IMR-90 (cell line): ENCODE data around the gene SNTG2. TPM values are rescaled to one million over a fixed set of nuclear protein-coding genes. Genes with fewer than 3 reads are reported as not detected.

Experiments
- ATAC-seq: fragments of 200-7000 bp; cut with Tn5 transposase; 2 replicates; pipeline ENCODE4 v1.9.1; 2020; ENCODE audit warnings: low read depth, mild to moderate bottlenecking, moderate library complexity
- BruUV-seq: library from RNA; stranded (reverse); fragments of 400-500 nt; replicated peaks from 2 replicates; lab custom pipeline; 2021; lab: Mats Ljungman, UMichigan
- CTCF ChIA-PET: fragments of 300-600 bp; formaldehyde crosslinking; extraction: SDS; loops from one replicate; lab custom pipeline; 2021; ENCODE audit warnings: antibody characterized with exemption; lab: Yijun Ruan, JAX
- POLR2A ChIA-PET: fragments of 300-600 bp; sonication (Branson Sonifier 250); formaldehyde crosslinking; loops from one replicate; lab custom pipeline; 2022; ENCODE audit warnings: antibody characterized with exemption; ENCODE audit not compliant: unreplicated experiment; lab: Charles Lee
- DNase-seq: peaks from one replicate; pipeline ENCODE4 v3.0.0; 2013
- H2AFZ ChIP-seq: replicated peaks from 2 replicates; pipeline ENCODE3; 2013; ENCODE audit warnings: low read length, mild to moderate bottlenecking; ENCODE audit not compliant: poor library complexity
- H2AK5ac ChIP-seq: 2 replicates; pipeline ENCODE4 v1.6.1; 2013; ENCODE audit warnings: low read depth, low read length, inconsistent platforms
- H2AK9ac ChIP-seq: replicated peaks from 2 replicates; pipeline ENCODE3; 2013; ENCODE audit warnings: mild to moderate bottlenecking, low read depth, low read length, moderate library complexity; ENCODE audit not compliant: poor library complexity
- H2BK120ac ChIP-seq: 2 replicates; pipeline ENCODE4 v1.6.1; 2013; ENCODE audit warnings: low read depth, low read length, inconsistent platforms
- H2BK15ac ChIP-seq: 3 replicates; pipeline ENCODE4 v1.6.1; 2013; ENCODE audit warnings: low read depth, low read length, inconsistent platforms
- H2BK20ac ChIP-seq: 2 replicates; pipeline ENCODE4 v1.6.1; 2013; ENCODE audit warnings: low read depth, mild to moderate bottlenecking, inconsistent platforms, low read length, moderate library complexity
- H2BK5ac ChIP-seq: 2 replicates; pipeline ENCODE4 v1.6.1; 2013; ENCODE audit warnings: mild to moderate bottlenecking, low read depth, low read length, inconsistent platforms; ENCODE audit not compliant: poor library complexity, severe bottlenecking
- H3K14ac ChIP-seq: replicated peaks from 2 replicates; pipeline ENCODE4 v1.6.1; 2013; ENCODE audit warnings: low read depth, low read length, inconsistent platforms
- H3K18ac ChIP-seq: 2 replicates; pipeline ENCODE4 v1.6.1; 2013; ENCODE audit warnings: low read depth, low read length, control low read depth
- H3K23ac ChIP-seq: 2 replicates; pipeline ENCODE4 v1.6.1; 2013; ENCODE audit warnings: low read depth, low read length, inconsistent platforms
- H3K27ac ChIP-seq: 2 replicates; pipeline ENCODE4 v1.5.1; 2013; ENCODE audit warnings: mild to moderate bottlenecking, control low read depth, low read length; ENCODE audit not compliant: insufficient read depth
- H3K27me3 ChIP-seq: 2 replicates; pipeline ENCODE4 v1.6.1; 2013; ENCODE audit warnings: low read length; ENCODE audit not compliant: control insufficient read depth, insufficient read depth
- H3K36me3 ChIP-seq: 2 replicates; pipeline ENCODE4 v1.6.1; 2013; ENCODE audit warnings: low read length, mixed read lengths; ENCODE audit not compliant: control insufficient read depth, insufficient read depth
- H3K4ac ChIP-seq: 2 replicates; pipeline ENCODE4 v1.6.1; 2013; ENCODE audit warnings: low read depth, low read length, inconsistent platforms
- H3K4me1 ChIP-seq: 2 replicates; pipeline ENCODE4 v1.6.1; 2013; ENCODE audit warnings: low read length, mixed read lengths; ENCODE audit not compliant: control insufficient read depth, insufficient read depth
- H3K4me2 ChIP-seq: 2 replicates; pipeline ENCODE4 v1.6.1; 2013; ENCODE audit warnings: low read depth, mild to moderate bottlenecking, control low read depth, low read length, moderate library complexity
- H3K4me3 ChIP-seq: 2 replicates; pipeline ENCODE4 v1.5.1; 2013; ENCODE audit warnings: low read depth, mild to moderate bottlenecking, control low read depth, low read length, moderate library complexity; ENCODE audit not compliant: insufficient read depth
- H3K56ac ChIP-seq: 2 replicates; pipeline ENCODE4 v1.6.1; 2013; ENCODE audit warnings: low read length, inconsistent platforms; ENCODE audit not compliant: insufficient read depth; ENCODE audit errors: extremely low read depth
- H3K79me1 ChIP-seq, 2 experiments: 2 replicates each; pipeline ENCODE4 v1.6.1; 2013; ENCODE audit warnings: low read length in 2 of 2, inconsistent platforms in 1 of 2, low read depth in 1 of 2
- H3K9ac ChIP-seq: 2 replicates; pipeline ENCODE4 v1.6.1; 2013; ENCODE audit warnings: low read depth, low read length, control low read depth
- H3K9me1 ChIP-seq: 2 replicates; pipeline ENCODE4 v1.6.1; 2013; ENCODE audit warnings: low read length, inconsistent platforms; ENCODE audit not compliant: insufficient read depth
- H3K9me3 ChIP-seq: 2 replicates; pipeline ENCODE4 v1.6.1; 2013; ENCODE audit warnings: low read length; ENCODE audit not compliant: control insufficient read depth, insufficient read depth
- H4K20me1 ChIP-seq: 2 replicates; pipeline ENCODE4 v1.6.1; 2013; ENCODE audit warnings: low read length, inconsistent platforms; ENCODE audit not compliant: insufficient read depth
- H4K5ac ChIP-seq: 2 replicates; pipeline ENCODE4 v1.6.1; 2013; ENCODE audit warnings: mild to moderate bottlenecking, low read depth, low read length, control low read depth
- H4K8ac ChIP-seq, 2 experiments: 2 replicates each; pipeline ENCODE4 v1.6.1; 2013; ENCODE audit warnings: low read depth in 2 of 2, low read length in 2 of 2, control low read depth in 1 of 2, inconsistent platforms in 1 of 2
- H4K91ac ChIP-seq: 2 replicates; pipeline ENCODE4 v1.6.1; 2013; ENCODE audit warnings: low read depth, low read length, inconsistent platforms; ENCODE audit not compliant: insufficient read depth
- BHLHE40 ChIP-seq: fragments of 150-350 bp; IDR thresholded peaks from 2 replicates; pipeline ENCODE4 v1.6.1; 2016; ENCODE audit warnings: mild to moderate bottlenecking, low read depth, low read length
- CEBPB ChIP-seq: IDR thresholded peaks from 2 replicates; pipeline ENCODE4 v1.6.1; 2012; ENCODE audit warnings: low read depth, low read length, improper control_type of control experiment
- FOS ChIP-seq: fragments of 150-350 bp; IDR thresholded peaks from 2 replicates; pipeline ENCODE4 v1.6.1; 2016; ENCODE audit warnings: low read depth, low read length
- MAFK ChIP-seq: IDR thresholded peaks from 2 replicates; pipeline ENCODE4 v1.6.1; 2012; ENCODE audit warnings: low read depth, low read length, improper control_type of control experiment
- MAZ ChIP-seq: IDR thresholded peaks from 2 replicates; pipeline ENCODE4 v1.6.1; 2012; ENCODE audit warnings: low read depth, mild to moderate bottlenecking, low read length, improper control_type of control experiment, moderate library complexity, borderline replicate concordance
- MXI1 ChIP-seq: IDR thresholded peaks from 2 replicates; pipeline ENCODE4 v1.6.1; 2012; ENCODE audit warnings: low read depth, mild to moderate bottlenecking, low read length, moderate library complexity, borderline replicate concordance
- NFE2L2 ChIP-seq: fragments of 150-350 bp; IDR thresholded peaks from 2 replicates; pipeline ENCODE4 v1.6.1; 2016; ENCODE audit warnings: low read depth, mild to moderate bottlenecking, low read length
- POLR2A ChIP-seq: IDR thresholded peaks from 2 replicates; pipeline ENCODE4 v1.6.1; 2012; ENCODE audit warnings: mild to moderate bottlenecking, low read depth, low read length
- RAD21 ChIP-seq: IDR thresholded peaks from 2 replicates; pipeline ENCODE4 v1.6.1; 2012; ENCODE audit warnings: low read length, improper control_type of control experiment
- RCOR1 ChIP-seq: IDR thresholded peaks from 2 replicates; pipeline ENCODE4 v1.6.1; 2012; ENCODE audit warnings: mild to moderate bottlenecking, low read length, improper control_type of control experiment; ENCODE audit not compliant: insufficient replicate concordance
- RFX5 ChIP-seq: IDR thresholded peaks from 2 replicates; pipeline ENCODE4 v1.8.0; 2012; ENCODE audit warnings: low read depth, mild to moderate bottlenecking, low read length, moderate library complexity
- SMC3 ChIP-seq: fragments of 150-350 bp; IDR thresholded peaks from 2 replicates; pipeline ENCODE4 v1.6.1; 2016; ENCODE audit warnings: low read depth, mild to moderate bottlenecking, antibody characterized with exemption, low read length, moderate library complexity
- WGBS, 2 experiments: methylation state at CpG; one replicate each; pipeline versions ENCODE4 v1.1.5 to v1.1.7; 2013; ENCODE audit warnings: missing lambda C conversion rate in 2 of 2; ENCODE audit not compliant: insufficient read length in 1 of 2; ENCODE audit errors: extremely low coverage in 2 of 2; 5-methylcytosine and 5-hydroxymethylcytosine counted together
- dilution Hi-C: fragments of 300-500 bp; cut with HindIII; formaldehyde crosslinking; loops from one replicate; pipeline ENCODE4 v1.14.3; 2018; ENCODE audit warnings: low sequenced_read_pairs; ENCODE audit not compliant: unreplicated experiment
- in situ Hi-C: fragments of 300-500 bp; cut with MboI; formaldehyde crosslinking; loops from 3 replicates; pipeline ENCODE4 v1.14.3; 2019; ENCODE audit warnings: low sequenced_read_pairs, inconsistent platforms, mixed read lengths
- intact Hi-C: fragments of 100-400 bp; cut with micrococcal nuclease; formaldehyde crosslinking; loops from 2 replicates; pipeline ENCODE4 v1.10.0; 2022
- polyA plus RNA-seq, 3 experiments: library from polyadenylated mRNA; depleted of rRNA; stranded (reverse); fragments of >200 nt; gene quantifications; 2 replicates each; pipeline ENCODE4 v1.2.3, GENCODE V29; 2012; ENCODE audit warnings: low replicate concordance in 1 of 3
- total RNA-seq: library from RNA; depleted of rRNA; stranded (reverse); fragments of >200 nt; gene quantifications from 2 replicates; pipeline ENCODE4 v1.2.3, GENCODE V29; 2012
- TF ChIP-seq, protein P1 (sequence below): fragments of 150-350 bp; IDR thresholded peaks from 2 replicates; pipeline ENCODE4 v1.6.1; 2016; ENCODE audit warnings: low read depth, mild to moderate bottlenecking, low read length, moderate library complexity, borderline replicate concordance
- TF ChIP-seq, protein P2 (sequence below): conservative IDR thresholded peaks from 2 replicates; pipeline ENCODE4 v1.5.1; 2012; ENCODE audit warnings: mild to moderate bottlenecking, low read depth, low read length, improper control_type of control experiment
- TF ChIP-seq, protein P3 (sequence below): fragments of 150-350 bp; IDR thresholded peaks from 2 replicates; pipeline ENCODE4 v1.6.1; 2017; ENCODE audit warnings: mild to moderate bottlenecking, antibody characterized with exemption, low read length, low read depth

The SNTG2 gene
- total and polyA plus RNA-seq, 2 of the 4 experiments (the other 2 are of a cell fraction) = under 0.01 to 0.17 TPM

DNA sequence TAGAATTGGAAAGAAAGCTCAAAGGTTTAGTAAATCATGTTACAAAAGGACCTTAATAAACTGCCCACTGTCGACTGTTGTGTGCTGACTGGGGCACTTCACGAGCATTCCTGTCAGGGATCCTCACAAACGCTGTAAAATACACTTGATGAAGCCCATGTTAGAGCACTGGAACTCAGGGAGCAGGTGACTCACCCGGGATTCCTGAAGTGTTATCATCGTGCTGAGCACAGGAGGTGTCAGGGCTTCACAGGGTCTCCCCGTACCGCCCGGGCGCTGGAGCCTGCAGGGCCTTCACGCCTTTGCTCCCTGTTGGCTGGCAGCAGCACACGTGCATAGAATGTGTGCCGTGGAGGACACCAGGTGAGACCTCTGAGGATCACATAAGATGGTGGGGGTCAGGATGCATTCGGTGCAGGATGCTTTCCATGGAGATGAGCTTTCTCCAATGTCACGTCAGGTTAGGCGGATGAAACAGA lies 187.3 kb downstream of the SNTG2 start:
- H3K14ac ChIP-seq = no peak overlapping the region
- H3K9ac ChIP-seq = no peak overlapping the region
- H3K4me1 ChIP-seq = no peaks in the 10 kb centered on the region
- dilution Hi-C loops (no loop called here), intact Hi-C loops (no loop called here), in situ Hi-C loops (no loop called here)
- H3K23ac ChIP-seq = no peak overlapping the region
- ChIA-PET CTCF (no interaction called here), POLR2A (no interaction called here)
- H2AK9ac ChIP-seq = no peak overlapping the region
- no peak overlapping the region for H2BK5ac ChIP-seq
- no peak overlapping the region for H3K4me2 ChIP-seq
- no TSS peak for BruUV-seq
- H4K91ac ChIP-seq = no peak overlapping the region
- peaks cover 1% of the 10 kb centered on the region; the same call in 1 of the 2 replicates for H3K9me3 ChIP-seq
- H3K27ac ChIP-seq = no peak overlapping the region
- no peaks in the 10 kb centered on the region for H3K79me1 ChIP-seq
- DNase-seq (no peak), ATAC-seq (no peak)
- no peak overlapping the region for H2BK15ac ChIP-seq
- H4K5ac ChIP-seq = no peak overlapping the region
- no peak overlapping the region for H2AK5ac ChIP-seq
- H3K27me3 ChIP-seq = no peaks in the 10 kb centered on the region
- H2BK120ac ChIP-seq = no peak overlapping the region
- no peaks in the 10 kb centered on the region for H3K36me3 ChIP-seq
- H4K20me1 ChIP-seq = no peaks in the 10 kb centered on the region
- no peak overlapping the region for H3K4me3 ChIP-seq
- WGBS, 2 experiments = 63% methylated on average over 8 of the region's 15 CpGs; no CpG with 5 or more reads in 1 of the 2 experiments
- no peak overlapping the region for H3K4ac ChIP-seq
- H2AFZ ChIP-seq = no peak overlapping the region
- TF ChIP-seq MAFK (no peak), MAZ (no peak), RFX5 (no peak), CEBPB (no peak), FOS (no peak), RAD21 (no peak), MXI1 (no peak), BHLHE40 (no peak), SMC3 (no peak), NFE2L2 (no peak), POLR2A (no peak), RCOR1 (no peak)
- TF ChIP-seq, protein P1, sequence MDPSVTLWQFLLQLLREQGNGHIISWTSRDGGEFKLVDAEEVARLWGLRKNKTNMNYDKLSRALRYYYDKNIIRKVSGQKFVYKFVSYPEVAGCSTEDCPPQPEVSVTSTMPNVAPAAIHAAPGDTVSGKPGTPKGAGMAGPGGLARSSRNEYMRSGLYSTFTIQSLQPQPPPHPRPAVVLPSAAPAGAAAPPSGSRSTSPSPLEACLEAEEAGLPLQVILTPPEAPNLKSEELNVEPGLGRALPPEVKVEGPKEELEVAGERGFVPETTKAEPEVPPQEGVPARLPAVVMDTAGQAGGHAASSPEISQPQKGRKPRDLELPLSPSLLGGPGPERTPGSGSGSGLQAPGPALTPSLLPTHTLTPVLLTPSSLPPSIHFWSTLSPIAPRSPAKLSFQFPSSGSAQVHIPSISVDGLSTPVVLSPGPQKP = no peak
- TF ChIP-seq, protein P2, sequence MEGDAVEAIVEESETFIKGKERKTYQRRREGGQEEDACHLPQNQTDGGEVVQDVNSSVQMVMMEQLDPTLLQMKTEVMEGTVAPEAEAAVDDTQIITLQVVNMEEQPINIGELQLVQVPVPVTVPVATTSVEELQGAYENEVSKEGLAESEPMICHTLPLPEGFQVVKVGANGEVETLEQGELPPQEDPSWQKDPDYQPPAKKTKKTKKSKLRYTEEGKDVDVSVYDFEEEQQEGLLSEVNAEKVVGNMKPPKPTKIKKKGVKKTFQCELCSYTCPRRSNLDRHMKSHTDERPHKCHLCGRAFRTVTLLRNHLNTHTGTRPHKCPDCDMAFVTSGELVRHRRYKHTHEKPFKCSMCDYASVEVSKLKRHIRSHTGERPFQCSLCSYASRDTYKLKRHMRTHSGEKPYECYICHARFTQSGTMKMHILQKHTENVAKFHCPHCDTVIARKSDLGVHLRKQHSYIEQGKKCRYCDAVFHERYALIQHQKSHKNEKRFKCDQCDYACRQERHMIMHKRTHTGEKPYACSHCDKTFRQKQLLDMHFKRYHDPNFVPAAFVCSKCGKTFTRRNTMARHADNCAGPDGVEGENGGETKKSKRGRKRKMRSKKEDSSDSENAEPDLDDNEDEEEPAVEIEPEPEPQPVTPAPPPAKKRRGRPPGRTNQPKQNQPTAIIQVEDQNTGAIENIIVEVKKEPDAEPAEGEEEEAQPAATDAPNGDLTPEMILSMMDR = no peak
- TF ChIP-seq, protein P3, sequence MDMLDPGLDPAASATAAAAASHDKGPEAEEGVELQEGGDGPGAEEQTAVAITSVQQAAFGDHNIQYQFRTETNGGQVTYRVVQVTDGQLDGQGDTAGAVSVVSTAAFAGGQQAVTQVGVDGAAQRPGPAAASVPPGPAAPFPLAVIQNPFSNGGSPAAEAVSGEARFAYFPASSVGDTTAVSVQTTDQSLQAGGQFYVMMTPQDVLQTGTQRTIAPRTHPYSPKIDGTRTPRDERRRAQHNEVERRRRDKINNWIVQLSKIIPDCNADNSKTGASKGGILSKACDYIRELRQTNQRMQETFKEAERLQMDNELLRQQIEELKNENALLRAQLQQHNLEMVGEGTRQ = no peak
- no peak overlapping the region for H3K18ac ChIP-seq
- H4K8ac ChIP-seq = no peak overlapping the region
- no peaks in the 10 kb centered on the region for H3K9me1 ChIP-seq
- no peak overlapping the region for H3K56ac ChIP-seq
- H2BK20ac ChIP-seq = no peak overlapping the region
